IgD-negative memory B cell (primary cell): Measurements from ENCODE around the gene VANGL2. TPM values are rescaled to one million over a fixed set of nuclear protein-coding genes. Genes with fewer than 3 reads are reported as not detected.
"Not testable (repeated sequence)": the region's sequence is repeated elsewhere in the genome, so short reads cannot be mapped to it uniquely, and the experiment has no call there.

Source experiments
- H3K27ac Mint-ChIP-seq, 3 donors: one replicate each; pipeline ENCODE4 v1.8.0; 2020 to 2022; ENCODE audit warnings: mild to moderate bottlenecking in 3 of 3, mixed read lengths in 3 of 3, moderate library complexity in 1 of 3
- H3K27me3 Mint-ChIP-seq: one replicate; pipeline ENCODE4 v1.8.0; 2021; ENCODE audit warnings: mixed read lengths
- H3K36me3 Mint-ChIP-seq: one replicate; pipeline ENCODE4 v1.8.0; 2020; ENCODE audit warnings: mild to moderate bottlenecking, mixed read lengths
- H3K4me1 Mint-ChIP-seq, 3 donors: one replicate each; pipeline ENCODE4 v1.8.0; 2020 to 2022; ENCODE audit warnings: mixed read lengths in 3 of 3, mild to moderate bottlenecking in 1 of 3
- H3K4me3 Mint-ChIP-seq, 4 donors: one replicate each; pipeline ENCODE4 v1.8.0; 2020 to 2022; ENCODE audit warnings: mild to moderate bottlenecking in 4 of 4, mixed read lengths in 4 of 4, moderate library complexity in 3 of 4
- H3K9me3 Mint-ChIP-seq, 3 donors: one replicate each; pipeline ENCODE4 v1.8.0; 2020 to 2021; ENCODE audit warnings: mixed read lengths in 3 of 3, mild to moderate bottlenecking in 1 of 3
- polyA plus RNA-seq: library from polyadenylated mRNA; unstranded; fragments of 300-500 nt; fragmentation: Illumina TruSeq; gene quantifications from one replicate; pipeline ENCODE4 v1.2.3, GENCODE V29; 2021

Gene VANGL2
- polyA plus RNA-seq, 1 donor from 2014 or later: not detected

DNA sequence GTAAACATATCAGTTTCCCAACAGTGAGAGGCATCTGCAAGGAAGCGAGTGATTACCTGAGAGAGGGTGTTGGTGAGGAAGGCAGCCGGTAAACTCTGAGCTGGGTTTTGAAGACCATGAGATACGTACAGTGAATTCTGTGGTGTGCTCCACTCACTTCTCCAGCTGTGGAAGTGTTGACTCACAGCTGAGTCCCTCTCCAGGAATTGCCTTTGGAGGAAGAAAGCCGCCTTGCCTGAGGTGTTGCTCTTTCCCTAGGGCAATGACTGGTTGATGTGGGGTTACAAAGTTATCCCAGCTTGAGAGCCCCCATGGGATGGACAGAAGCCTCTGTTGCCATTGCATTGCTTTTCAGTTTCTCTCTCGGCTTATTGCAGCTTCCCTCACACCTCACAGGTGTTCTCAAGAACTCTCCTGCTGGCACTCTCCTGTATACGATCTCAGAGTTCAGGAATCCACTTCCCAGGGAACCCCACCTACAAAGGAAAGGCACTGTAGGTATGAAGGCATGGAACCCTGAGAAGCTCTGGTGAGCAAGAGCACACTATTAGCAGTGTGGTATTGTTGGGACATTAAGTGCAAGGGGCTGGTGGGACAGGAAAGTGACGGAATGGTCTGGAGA, 22.7 kb upstream of the VANGL2 start:
- Mint-ChIP-seq H3K36me3 (no peaks in the 10 kb centered on the region), H3K27me3 (no peaks in the 10 kb centered on the region), H3K9me3 (no peaks in the 10 kb centered on the region), H3K27ac (no peak overlapping the region), H3K4me1 (peaks cover 8 to 17% (median 12%) of the 10 kb centered on the region in 3 donors), H3K4me3 (peak overlapping the region in 1 of 4 donors; percentile 35)

DNA sequence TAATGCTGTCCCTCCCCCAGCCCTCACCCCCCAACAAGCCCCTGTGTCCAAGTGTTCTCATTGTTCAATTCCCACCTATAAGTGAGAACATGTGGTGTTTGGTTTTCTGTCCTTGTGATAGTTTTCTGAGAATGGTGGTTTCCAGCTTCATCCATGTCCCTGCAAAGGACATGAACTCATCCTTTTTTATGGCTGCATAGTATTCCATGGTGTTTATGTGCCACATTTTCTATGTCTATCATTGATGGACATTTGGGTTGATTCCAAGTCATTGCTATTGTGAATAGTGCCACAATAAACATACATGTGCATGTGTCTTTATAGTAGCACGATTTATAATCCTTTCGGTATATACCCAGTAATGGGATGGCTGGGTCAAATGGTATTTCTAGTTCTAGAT, 15.6 kb upstream of the VANGL2 start:
- not testable (repeated sequence) for H3K27ac Mint-ChIP-seq, H3K36me3 Mint-ChIP-seq, H3K4me1 Mint-ChIP-seq, H3K9me3 Mint-ChIP-seq, H3K27me3 Mint-ChIP-seq, H3K4me3 Mint-ChIP-seq

- not testable (repeated sequence) for H3K27ac Mint-ChIP-seq, H3K4me3 Mint-ChIP-seq, H3K36me3 Mint-ChIP-seq, H3K27me3 Mint-ChIP-seq, H3K9me3 Mint-ChIP-seq, H3K4me1 Mint-ChIP-seq
These were observed 12.0 kb upstream of the VANGL2 start for GRCh38 chr1:160388406-160388805.

DNA sequence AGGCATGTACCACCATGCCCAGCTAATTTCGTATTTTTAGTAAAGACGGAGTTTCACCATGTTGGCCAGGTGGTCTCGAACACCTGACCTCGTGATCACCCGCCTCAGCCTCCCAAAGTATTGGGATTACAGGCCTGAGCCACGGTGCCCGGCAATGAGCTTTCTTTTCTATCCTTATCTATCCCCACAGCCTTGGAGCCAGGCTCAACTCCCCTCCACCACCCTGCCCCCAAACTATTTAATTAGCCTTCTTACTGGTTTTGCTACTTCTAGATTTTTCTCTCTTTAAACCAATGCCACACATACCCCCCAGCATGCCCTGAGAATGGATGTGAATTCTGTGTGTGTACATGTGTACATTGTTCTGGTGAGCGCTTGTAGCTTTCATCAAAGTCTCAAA, 5.7 kb upstream of the VANGL2 start:
- peaks cover 5% of the 10 kb centered on the region for H3K36me3 Mint-ChIP-seq
- peaks cover 0 to 1% (median 0%) of the 10 kb centered on the region in 3 donors for H3K9me3 Mint-ChIP-seq
- H3K27ac Mint-ChIP-seq: peak overlapping the region in 1 of 3 donors; percentile 67
- H3K4me3 Mint-ChIP-seq: no peak overlapping the region
- peaks cover 0 to 4% (median 0%) of the 10 kb centered on the region in 3 donors for H3K4me1 Mint-ChIP-seq
- peaks cover 14% of the 10 kb centered on the region for H3K27me3 Mint-ChIP-seq

GRCh38 chr1:160397651-160398050, 2.7 kb upstream of the VANGL2 start:
- peaks cover 0 to 1% (median 0%) of the 10 kb centered on the region in 3 donors for H3K9me3 Mint-ChIP-seq
- H3K36me3 Mint-ChIP-seq: peaks cover 5% of the 10 kb centered on the region
- H3K27ac Mint-ChIP-seq: no peak overlapping the region
- H3K4me3 Mint-ChIP-seq: no peak overlapping the region
- H3K4me1 Mint-ChIP-seq: peaks cover 0 to 7% (median 2%) of the 10 kb centered on the region in 3 donors
- peaks cover 12% of the 10 kb centered on the region for H3K27me3 Mint-ChIP-seq

GRCh38 chr1:160398823-160399222, 1.5 kb upstream of the VANGL2 start:
- H3K4me3 Mint-ChIP-seq: peak overlapping the region; percentile 3 to 63 (median 52)
- H3K9me3 Mint-ChIP-seq: no peaks in the 10 kb centered on the region
- H3K4me1 Mint-ChIP-seq: peaks cover 0 to 7% (median 2%) of the 10 kb centered on the region in 3 donors
- peaks cover 3% of the 10 kb centered on the region for H3K36me3 Mint-ChIP-seq
- H3K27me3 Mint-ChIP-seq: peaks cover 10% of the 10 kb centered on the region
- H3K27ac Mint-ChIP-seq: no peak overlapping the region

- no peaks in the 10 kb centered on the region for H3K9me3 Mint-ChIP-seq
- no peak overlapping the region for H3K27ac Mint-ChIP-seq
- peaks cover 3% of the 10 kb centered on the region for H3K36me3 Mint-ChIP-seq
These were observed 681 bp upstream of the VANGL2 start for GRCh38 chr1:160399544-160400222.

GRCh38 chr1:160400646-160401486, 502 bp downstream of the VANGL2 start:
- no peaks in the 10 kb centered on the region for H3K9me3 Mint-ChIP-seq
- peak overlapping the region in 1 of 3 donors; percentile 59 for H3K27ac Mint-ChIP-seq
- H3K4me3 Mint-ChIP-seq: peak overlapping the region in 3 of 4 donors; percentile 35 to 84 (median 68)
- H3K27me3 Mint-ChIP-seq: peaks cover under 1% of the 10 kb centered on the region
- peaks cover 0 to 7% (median 2%) of the 10 kb centered on the region in 3 donors for H3K4me1 Mint-ChIP-seq
- H3K36me3 Mint-ChIP-seq: peaks cover 1% of the 10 kb centered on the region

More at GRCh38 chr1:160399544-160400222, 681 bp upstream of the VANGL2 start:
- H3K4me1 Mint-ChIP-seq: peaks cover 0 to 7% (median 2%) of the 10 kb centered on the region in 3 donors
- peaks cover 8% of the 10 kb centered on the region for H3K27me3 Mint-ChIP-seq
- H3K4me3 Mint-ChIP-seq: peak overlapping the region; percentile 17 to 53 (median 44)

GRCh38 chr1:160401487-160401805, 1.1 kb downstream of the VANGL2 start:
- no peak overlapping the region for H3K27ac Mint-ChIP-seq
- H3K36me3 Mint-ChIP-seq: no peaks in the 10 kb centered on the region
- peak overlapping the region in 3 of 4 donors; percentile 3 to 68 (median 6) for H3K4me3 Mint-ChIP-seq
- peaks cover 0 to 7% (median 3%) of the 10 kb centered on the region in 3 donors for H3K4me1 Mint-ChIP-seq
- H3K27me3 Mint-ChIP-seq: no peaks in the 10 kb centered on the region
- H3K9me3 Mint-ChIP-seq: no peaks in the 10 kb centered on the region

DNA sequence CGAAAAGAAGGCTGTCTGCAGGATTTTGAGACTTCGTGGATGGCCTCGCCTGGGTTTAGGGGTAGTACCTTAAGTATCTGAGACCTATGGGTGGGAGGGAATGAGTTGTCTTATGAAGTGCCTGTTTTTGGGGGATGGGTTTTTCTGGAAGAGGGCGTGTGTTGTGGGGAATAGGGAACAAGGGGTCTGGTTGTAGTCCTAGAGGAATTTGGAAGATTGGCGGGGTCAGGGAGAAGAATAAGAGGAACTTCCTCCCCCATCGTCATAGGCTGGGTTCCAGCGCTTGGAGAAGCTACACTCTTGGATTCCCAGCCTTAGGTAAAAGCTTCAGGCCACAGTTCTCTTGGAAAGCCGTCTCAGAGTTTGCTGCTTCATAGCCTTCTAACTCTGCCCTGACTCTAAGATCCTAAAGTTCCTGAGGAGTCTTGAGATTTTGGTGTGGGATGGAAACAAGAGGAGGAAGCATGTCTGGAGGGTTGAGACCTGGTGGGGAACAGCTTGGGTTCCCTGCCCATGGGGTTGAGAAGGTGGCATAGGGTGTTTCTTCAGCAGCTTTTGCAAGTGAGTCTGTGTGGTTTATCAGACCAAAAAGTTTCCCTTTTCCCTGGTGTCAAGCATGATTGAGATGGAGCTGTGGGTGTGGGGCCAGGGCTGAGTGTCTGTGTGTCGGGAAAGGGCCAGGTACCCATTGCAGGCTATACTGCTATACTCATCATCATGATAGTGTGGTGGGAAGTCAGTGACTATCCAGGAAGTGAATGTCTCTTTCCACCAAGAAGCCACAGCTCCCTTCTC, 1.8 kb downstream of the VANGL2 start:
- Mint-ChIP-seq H3K27me3 (no peaks in the 10 kb centered on the region), H3K4me3 (peak overlapping the region in 1 of 4 donors; percentile 0), H3K9me3 (no peaks in the 10 kb centered on the region), H3K27ac (no peak overlapping the region), H3K36me3 (no peaks in the 10 kb centered on the region), H3K4me1 (peaks cover 0 to 6% (median 3%) of the 10 kb centered on the region in 3 donors)

- Mint-ChIP-seq H3K4me3 (no peak overlapping the region), H3K27ac (no peak overlapping the region), H3K9me3 (no peaks in the 10 kb centered on the region), H3K27me3 (no peaks in the 10 kb centered on the region), H3K4me1 (peaks cover 0 to 6% (median 3%) of the 10 kb centered on the region in 3 donors), H3K36me3 (no peaks in the 10 kb centered on the region)
These were observed 2.9 kb downstream of the VANGL2 start for GRCh38 chr1:160403244-160403643.

GRCh38 chr1:160404094-160404493, 3.7 kb downstream of the VANGL2 start:
- Mint-ChIP-seq H3K27me3 (no peaks in the 10 kb centered on the region), H3K9me3 (no peaks in the 10 kb centered on the region), H3K27ac (peak overlapping the region in 1 of 3 donors; percentile 3), H3K4me3 (no peak overlapping the region), H3K4me1 (peaks cover 0 to 3% (median 3%) of the 10 kb centered on the region in 3 donors), H3K36me3 (no peaks in the 10 kb centered on the region)

DNA sequence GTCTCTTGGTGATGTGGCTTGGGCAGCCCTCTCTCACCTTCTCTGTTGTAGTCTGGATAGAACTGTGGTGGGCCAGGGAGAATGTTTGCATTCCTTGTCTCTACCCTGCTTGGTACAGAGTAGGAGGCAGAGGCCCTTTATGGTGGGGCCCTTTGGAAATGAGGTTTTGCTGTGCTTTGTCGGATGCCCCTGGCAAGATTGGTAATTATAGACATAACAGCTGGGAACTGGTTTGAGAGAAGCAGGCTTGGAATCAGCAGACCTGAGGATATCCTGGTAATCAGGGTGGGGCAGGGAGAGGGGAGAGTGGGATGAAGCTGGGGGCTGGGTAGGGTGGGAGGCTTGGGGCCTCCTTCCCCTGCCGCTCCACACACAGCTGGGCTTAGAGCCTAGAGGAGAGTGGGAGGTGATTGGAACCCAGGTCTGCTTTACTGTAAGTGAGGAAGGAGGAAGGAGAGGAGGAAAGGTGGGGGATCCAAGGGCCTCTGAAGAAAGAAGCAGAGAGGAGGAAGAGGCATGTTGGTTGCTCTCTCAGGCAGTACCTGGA, 5.0 kb downstream of the VANGL2 start:
- no peak overlapping the region for H3K27ac Mint-ChIP-seq
- H3K9me3 Mint-ChIP-seq: no peaks in the 10 kb centered on the region
- no peaks in the 10 kb centered on the region for H3K27me3 Mint-ChIP-seq
- peak overlapping the region in 1 of 4 donors; percentile 20 for H3K4me3 Mint-ChIP-seq
- no peaks in the 10 kb centered on the region for H3K36me3 Mint-ChIP-seq
- H3K4me1 Mint-ChIP-seq: peaks cover 0 to 3% (median 3%) of the 10 kb centered on the region in 3 donors
